HEK293 (cell line): Measurements from ENCODE around the gene C16orf74.
A peak's percentile ranks its signal among the peaks of the same experiment; 100 is the strongest.

Experiments
- CTCF ChIA-PET: fragments of 350-600 bp; formaldehyde crosslinking; extraction: SDS; loops from one replicate; lab custom pipeline; 2021; ENCODE audit warnings: antibody characterized with exemption; lab: Yijun Ruan, JAX
- POLR2A ChIA-PET: fragments of 300-600 bp; formaldehyde crosslinking; extraction: SDS; loops from one replicate; lab custom pipeline; 2020; ENCODE audit warnings: antibody characterized with exemption, inconsistent platforms; lab: Yijun Ruan, JAX
- H3K27ac ChIP-seq: fragments of 200-500 bp; sonication (Bioruptor generic); 2 replicates; pipeline ENCODE4 v1.5.1; 2014; ENCODE audit warnings: low read depth, low read length, control low read depth, inconsistent platforms; ENCODE audit errors: extremely low read depth
- H3K36me3 ChIP-seq, 2 experiments: fragments of 200-500 bp in 1 of 2; sonication (Bioruptor generic) in 1 of 2; 1 replicate in 1 of 2; 2 replicates in 1 of 2; pipeline ENCODE4 v1.5.1; 2014 to 2017; ENCODE audit warnings: inconsistent platforms in 2 of 2, low read length in 2 of 2; ENCODE audit not compliant: control insufficient read depth in 2 of 2, insufficient read depth in 1 of 2
- H3K4me1 ChIP-seq: fragments of 200-500 bp; sonication (Bioruptor generic); 2 replicates; pipeline ENCODE4 v1.5.1; 2014; ENCODE audit warnings: mild to moderate bottlenecking, low read length, inconsistent platforms; ENCODE audit not compliant: control insufficient read depth, insufficient read depth
- H3K4me3 ChIP-seq: 2 replicates; pipeline ENCODE4 v1.5.1; 2011; ENCODE audit warnings: low read depth, mild to moderate bottlenecking, control low read depth, low read length, moderate library complexity
- H3K9me3 ChIP-seq: fragments of 200-500 bp; sonication (Bioruptor generic); 2 replicates; pipeline ENCODE4 v1.5.1; 2014; ENCODE audit warnings: low read depth, low read length, inconsistent platforms; ENCODE audit not compliant: control insufficient read depth, insufficient read depth
- MZF1 ChIP-seq: fragments of 450-650 bp; formaldehyde crosslinking; IDR thresholded peaks from 2 replicates; pipeline ENCODE4 v1.5.1; 2017; ENCODE audit warnings: missing biosample characterization, missing genetic modification characterization, borderline replicate concordance
- OVOL3 ChIP-seq: fragments of 450-650 bp; formaldehyde crosslinking; IDR thresholded peaks from 2 replicates; pipeline ENCODE4 v1.5.1; 2016; ENCODE audit warnings: missing biosample characterization, missing genetic modification characterization
- REST ChIP-seq: fragments of 450-650 bp; formaldehyde crosslinking; IDR thresholded peaks from 2 replicates; pipeline ENCODE4 v1.5.1; 2016; ENCODE audit warnings: missing biosample characterization, missing genetic modification characterization
- SP2 ChIP-seq: fragments of 450-650 bp; formaldehyde crosslinking; IDR thresholded peaks from 2 replicates; pipeline ENCODE4 v1.5.1; 2016; ENCODE audit warnings: missing biosample characterization, missing genetic modification characterization
- ZIC2 ChIP-seq: fragments of 450-650 bp; formaldehyde crosslinking; IDR thresholded peaks from 2 replicates; pipeline ENCODE4 v1.5.1; 2016; ENCODE audit warnings: missing biosample characterization, missing genetic modification characterization
- ZNF174 ChIP-seq: fragments of 450-650 bp; formaldehyde crosslinking; IDR thresholded peaks from 2 replicates; pipeline ENCODE4 v1.5.0; 2017; ENCODE audit warnings: missing biosample characterization, mild to moderate bottlenecking, missing genetic modification characterization
- ZNF223 ChIP-seq: fragments of 450-650 bp; formaldehyde crosslinking; IDR thresholded peaks from 2 replicates; pipeline ENCODE4 v1.5.1; 2016; ENCODE audit warnings: missing biosample characterization, missing genetic modification characterization
- ZNF513 ChIP-seq: fragments of 450-650 bp; IDR thresholded peaks from 2 replicates; pipeline ENCODE4 v1.5.1; 2018; ENCODE audit warnings: missing biosample characterization, missing genetic modification characterization
- ZNF518A ChIP-seq: fragments of 450-650 bp; formaldehyde crosslinking; conservative IDR thresholded peaks from 2 replicates; pipeline ENCODE4 v1.5.1; 2016; ENCODE audit warnings: low read depth, missing biosample characterization, missing genetic modification characterization
- ZNF600 ChIP-seq: fragments of 450-650 bp; formaldehyde crosslinking; IDR thresholded peaks from 2 replicates; pipeline ENCODE4 v1.5.1; 2016; ENCODE audit warnings: missing biosample characterization, missing genetic modification characterization
- ZNF624 ChIP-seq: fragments of 450-650 bp; formaldehyde crosslinking; IDR thresholded peaks from 2 replicates; pipeline ENCODE4 v1.5.1; 2017; ENCODE audit warnings: missing biosample characterization, missing genetic modification characterization
- ZNF660 ChIP-seq: fragments of 450-650 bp; IDR thresholded peaks from 2 replicates; pipeline ENCODE4 v1.5.1; 2018; ENCODE audit warnings: missing biosample characterization, mild to moderate bottlenecking, missing genetic modification characterization
- ZNF830 ChIP-seq: fragments of 450-650 bp; IDR thresholded peaks from 2 replicates; pipeline ENCODE4 v1.5.0; 2018; ENCODE audit warnings: missing biosample characterization, missing genetic modification characterization, low read depth, mild to moderate bottlenecking, moderate library complexity
- ZSCAN18 ChIP-seq: fragments of 450-650 bp; formaldehyde crosslinking; IDR thresholded peaks from 2 replicates; pipeline ENCODE4 v1.5.1; 2016; ENCODE audit warnings: missing biosample characterization, missing genetic modification characterization
- ZSCAN23 ChIP-seq: fragments of 450-650 bp; formaldehyde crosslinking; IDR thresholded peaks from 2 replicates; pipeline ENCODE4 v1.5.1; 2016; ENCODE audit warnings: missing biosample characterization, missing genetic modification characterization

C16orf74 gene

GRCh38 chr16:85668676-85669424, 82.0 kb downstream of the C16orf74 start (continued):
- TF ChIP-seq ZNF518A (tag by site-specific recombination), result no peak
- TF ChIP-seq ZNF830 (tag by site-specific recombination), result no peak
- no peak for TF ChIP-seq OVOL3
- no peak for TF ChIP-seq ZNF660 (tag by site-specific recombination)
- TF ChIP-seq MZF1 (tag by site-specific recombination), result no peak
- no peak for TF ChIP-seq SP2 (tag by site-specific recombination)
- no peak for TF ChIP-seq ZNF223
- TF ChIP-seq ZSCAN23 (tag by site-specific recombination), result no peak
- no peak for TF ChIP-seq ZSCAN18 (tag by site-specific recombination)
- no peak for TF ChIP-seq ZNF174 (tag by site-specific recombination)
- TF ChIP-seq REST, result no peak

- POLR2A ChIA-PET, result interaction anchor here (1.2 kb wide), 1 partner anchor 49 kb away, joined by 3 read pairs; no protein-coding TSS in a partner anchor
- Histone ChIP-seq H3K36me3 (peaks cover 31 to 100% of the 10 kb centered on the region in 2 experiments; a peak in 2 of 3 replicates), H3K9me3 (no peaks in the 10 kb centered on the region), H3K4me1 (no peaks in the 10 kb centered on the region), H3K4me3 (no peak overlapping the region), H3K27ac (no peak overlapping the region)
- no peak for TF ChIP-seq ZNF624
- TF ChIP-seq ZNF513 (tag by site-specific recombination), result peak; percentile 92
- peak; percentile 36; the same call in 1 of the 2 replicates for TF ChIP-seq ZNF600
- 0 out of 2 replicates have a peak, but pooled peaks have one; percentile 12 for TF ChIP-seq ZIC2 (tag by site-specific recombination)
- CTCF ChIA-PET, result interaction anchor here (1.7 to 2.7 kb wide), 2 partner anchors 9 to 10 kb away, joined by 5 to 8 read pairs; no protein-coding TSS in a partner anchor
Observed at GRCh38 chr16:85667841-85668413, 83.0 kb downstream of the C16orf74 start.
